K562 (cell line): Measurements from ENCODE around the gene PDCD6IP. TPM values are rescaled to one million over a fixed set of nuclear protein-coding genes. Genes with fewer than 3 reads are reported as not detected.

ENCODE experiments used
- ARID3B ChIP-seq: fragments of 250-450 bp; sonication (Bioruptor Pico); IDR thresholded peaks from 2 replicates; pipeline ENCODE4 v1.4.0; 2020; ENCODE audit warnings: borderline replicate concordance
- FUS ChIP-seq: fragments of 200-400 bp; formaldehyde crosslinking; optimal IDR thresholded peaks from 2 replicates; pipeline ENCODE3; 2017; ENCODE audit warnings: low read depth, low read length
- KHSRP ChIP-seq: fragments of 450-650 bp; IDR thresholded peaks from 2 replicates; pipeline ENCODE4 v1.6.1; 2017
- MCM5 ChIP-seq: fragments of 450-650 bp; IDR thresholded peaks from 2 replicates; pipeline ENCODE4 v1.6.1; 2016; ENCODE audit warnings: low read depth
- MITF ChIP-seq: IDR thresholded peaks from 2 replicates; pipeline ENCODE4 v1.6.1; 2014; ENCODE audit warnings: antibody characterized with exemption
- NCOR1 ChIP-seq: fragments of 450-650 bp; IDR thresholded peaks from 2 replicates; pipeline ENCODE4 v1.6.1; 2016; ENCODE audit warnings: mild to moderate bottlenecking, moderate library complexity
- NRF1 ChIP-seq, 2 experiments: fragments of 450-650 bp; IDR thresholded peaks in 1 of 2; conservative IDR thresholded peaks in 1 of 2; 2 replicates each; pipeline ENCODE4 v1.6.1; 2014; ENCODE audit warnings: mild to moderate bottlenecking in 2 of 2
- POLR2G ChIP-seq: fragments of 200-400 bp; formaldehyde crosslinking; IDR thresholded peaks from 2 replicates; pipeline ENCODE4 v1.6.1; 2017; ENCODE audit warnings: low read depth, mild to moderate bottlenecking, antibody characterized with exemption, low read length, moderate library complexity
- PREB ChIP-seq: sonication (generic); formaldehyde crosslinking; IDR thresholded peaks from 2 replicates; pipeline ENCODE4 v1.8.1; 2023; ENCODE audit warnings: mild to moderate bottlenecking, missing genetic modification reagents
- SFPQ ChIP-seq: fragments of 200-400 bp; formaldehyde crosslinking; IDR thresholded peaks from 2 replicates; pipeline ENCODE4 v1.6.1; 2017; ENCODE audit warnings: mild to moderate bottlenecking, low read depth, low read length, moderate library complexity
- SIX5 ChIP-seq, 2 experiments: IDR thresholded peaks; 2 replicates each; pipeline ENCODE4 v1.6.1; 2011; ENCODE audit warnings: low read length in 2 of 2, borderline replicate concordance in 1 of 2, low read depth in 1 of 2, mild to moderate bottlenecking in 1 of 2, moderate library complexity in 1 of 2; ENCODE audit not compliant: insufficient read depth in 1 of 2
- SREBF2 ChIP-seq: sonication (generic); formaldehyde crosslinking; IDR thresholded peaks from 2 replicates; pipeline ENCODE4 v1.4.0; 2020; ENCODE audit warnings: mild to moderate bottlenecking, missing genetic modification reagents
- STAT5B ChIP-seq: fragments of 250-450 bp; sonication (Bioruptor Pico); IDR thresholded peaks from 2 replicates; pipeline ENCODE4 v1.8.0; 2021; ENCODE audit warnings: mild to moderate bottlenecking, inconsistent platforms
- TRIM25 ChIP-seq: fragments of 450-650 bp; IDR thresholded peaks from 2 replicates; pipeline ENCODE4 v1.7.0; 2016; ENCODE audit warnings: borderline replicate concordance
- ZNF165 ChIP-seq: fragments of 250-450 bp; sonication (Bioruptor Pico); IDR thresholded peaks from 2 replicates; pipeline ENCODE4 v1.4.0; 2020; ENCODE audit warnings: borderline replicate concordance
- ZNF217 ChIP-seq: sonication (generic); formaldehyde crosslinking; IDR thresholded peaks from 2 replicates; pipeline ENCODE4 v1.8.0; 2022; ENCODE audit warnings: mild to moderate bottlenecking, missing genetic modification reagents
- ZNF280B ChIP-seq: fragments of 250-450 bp; sonication (Bioruptor Pico); IDR thresholded peaks from 2 replicates; pipeline ENCODE4 v1.5.1; 2021; ENCODE audit warnings: mild to moderate bottlenecking
- ZNF408 ChIP-seq: fragments of 250-450 bp; sonication (Bioruptor Pico); IDR thresholded peaks from 2 replicates; pipeline ENCODE4 v1.4.0; 2020; ENCODE audit warnings: low read depth, mild to moderate bottlenecking, moderate library complexity
- polyA plus RNA-seq, 8 experiments: library from polyadenylated mRNA; depleted of rRNA in 4 of 8; stranded (reverse) in 5 of 8; unstranded in 3 of 8; fragments of >200 nt; fragmentation: Nextera tagmentation in 2 of 8; fragmentation: Illumina TruSeq in 1 of 8; extraction: Ambion mirVana in 2 of 8; extraction: Trizol in 1 of 8; gene quantifications; 2 replicates each; pipeline versions ENCODE4 v1.2.1 to v1.2.3, GENCODE V29; 2011 to 2014; ENCODE audit warnings: inconsistent platforms in 1 of 8, missing spikeins in 1 of 8
- total RNA-seq, 7 experiments: library from RNA; depleted of rRNA in 6 of 7; stranded (reverse); fragments of >200 nt in 6 of 7; fragmentation: Illumina TruSeq in 2 of 7; extraction: Trizol in 2 of 7; gene quantifications; 2 replicates each; pipeline versions ENCODE4 v1.2.1 to v1.2.3, GENCODE V29; 2011 to 2021; ENCODE audit warnings: low replicate concordance in 1 of 7

PDCD6IP gene
- total and polyA plus RNA-seq, 9 of the 15 experiments (the other 6 are each of a cell fraction or from before 2014, with no cell fraction given) = 40.2 to 302 (median 122) TPM

GRCh38 chr3:33901862-33902563 is 103.6 kb downstream of the PDCD6IP start (continued):
- TF ChIP-seq TRIM25 (no peak), ARID3B (CRISPR knock-in tag) (no peak), ZNF217 (CRISPR knock-in tag) (no peak), ZNF165 (CRISPR knock-in tag) (no peak), NRF1 (conservative IDR thresholded peaks at IDR 0.05 in 1 of 2, IDR thresholded peaks at IDR 0.05 in 1 of 2) (peak; percentile 43 to 55; a peak in 3 of 4 replicates), POLR2G (no peak), SREBF2 (CRISPR knock-in tag) (no peak), SFPQ (no peak), SIX5 (IDR thresholded peaks at IDR 0.05; ENCODE audit: borderline replicate concordance in 1 of 2, insufficient read depth in 1 of 2, low read depth in 1 of 2, low read length in 2 of 2) (no peak), MCM5 (no peak), FUS (no peak), PREB (CRISPR knock-in tag) (no peak), STAT5B (CRISPR knock-in tag) (no peak), ZNF408 (CRISPR knock-in tag) (no peak), NCOR1 (peak; percentile 76), KHSRP (no peak), ZNF280B (CRISPR knock-in tag) (no peak), MITF (no peak)
